GM23338 (cell line): ENCODE data around the gene AMPH. TPM values are rescaled to one million over a fixed set of nuclear protein-coding genes. Genes with fewer than 3 reads are reported as not detected.

Experiments
- ATAC-seq: fragments of 200-7000 bp; cut with Tn5 transposase; 3 replicates; pipeline ENCODE4 v1.9.1; 2020
- DNase-seq: peaks from one replicate; pipeline ENCODE4 v3.0.0-alpha.2; 2015; ENCODE audit warnings: low spot score
- H2AFZ ChIP-seq: fragments of 200-600 bp; sonication (generic); 2 replicates; pipeline ENCODE4 v1.8.0; 2016; ENCODE audit warnings: antibody characterized with exemption, mild to moderate bottlenecking, moderate library complexity
- H3F3A ChIP-seq: fragments of 200-600 bp; sonication (generic); replicated peaks from 2 replicates; pipeline ENCODE4 v1.8.0; 2017; ENCODE audit warnings: antibody characterized with exemption, mixed run types, low read depth
- H3K27ac ChIP-seq: fragments of 200-600 bp; sonication (generic); 2 replicates; pipeline ENCODE4 v1.6.1; 2016; ENCODE audit warnings: low read depth
- H3K27me3 ChIP-seq: fragments of 200-600 bp; sonication (generic); 2 replicates; pipeline ENCODE4 v1.8.0; 2016; ENCODE audit warnings: mild to moderate bottlenecking, mixed run types, moderate library complexity; ENCODE audit not compliant: insufficient read depth
- H3K36me3 ChIP-seq: fragments of 200-600 bp; sonication (generic); 2 replicates; pipeline ENCODE4 v1.8.0; 2016; ENCODE audit warnings: mild to moderate bottlenecking; ENCODE audit not compliant: insufficient read depth
- H3K4me1 ChIP-seq: fragments of 200-600 bp; sonication (generic); 2 replicates; pipeline ENCODE4 v1.8.0; 2016; ENCODE audit warnings: mild to moderate bottlenecking, moderate library complexity; ENCODE audit not compliant: insufficient read depth
- H3K4me2 ChIP-seq: fragments of 200-600 bp; sonication (generic); 2 replicates; pipeline ENCODE4 v1.7.1; 2017; ENCODE audit warnings: mixed run types
- H3K4me3 ChIP-seq: fragments of 200-600 bp; sonication (generic); 2 replicates; pipeline ENCODE4 v1.6.1; 2016; ENCODE audit warnings: mixed run types
- H3K79me2 ChIP-seq: fragments of 200-600 bp; sonication (generic); replicated peaks from 2 replicates; pipeline ENCODE4 v1.8.0; 2017; ENCODE audit warnings: mild to moderate bottlenecking; ENCODE audit not compliant: insufficient read depth
- H3K9me2 ChIP-seq: fragments of 200-600 bp; sonication (generic); 2 replicates; pipeline ENCODE4 v1.8.0; 2017; ENCODE audit not compliant: insufficient read depth
- H4K20me1 ChIP-seq: fragments of 200-600 bp; sonication (generic); replicated peaks from 2 replicates; pipeline ENCODE4 v1.8.0; 2017; ENCODE audit warnings: mild to moderate bottlenecking; ENCODE audit not compliant: insufficient read depth
- H3K27ac Mint-ChIP-seq: 2 replicates; pipeline ENCODE4 v1.8.0; 2020; ENCODE audit warnings: inconsistent platforms, mild to moderate bottlenecking, moderate library complexity, mixed read lengths
- H3K27me3 Mint-ChIP-seq: 3 replicates; pipeline ENCODE4 v1.8.0; 2022; ENCODE audit warnings: low read depth, mild to moderate bottlenecking, moderate library complexity, mixed read lengths, inconsistent platforms; ENCODE audit not compliant: insufficient read depth, poor library complexity
- H3K36me3 Mint-ChIP-seq: 3 replicates; pipeline ENCODE4 v1.8.0; 2021; ENCODE audit warnings: low read depth, mild to moderate bottlenecking, inconsistent platforms, moderate library complexity, mixed read lengths
- H3K4me1 Mint-ChIP-seq: 3 replicates; pipeline ENCODE4 v1.8.0; 2020; ENCODE audit warnings: mild to moderate bottlenecking, inconsistent platforms, mixed read lengths
- H3K4me3 Mint-ChIP-seq: 3 replicates; pipeline ENCODE4 v1.8.0; 2021; ENCODE audit warnings: moderate library complexity, mild to moderate bottlenecking, inconsistent platforms, mixed read lengths
- H3K9me3 Mint-ChIP-seq: 3 replicates; pipeline ENCODE4 v1.8.0; 2020; ENCODE audit warnings: moderate library complexity, mild to moderate bottlenecking, inconsistent platforms, mixed read lengths
- EZH2phosphoT487 ChIP-seq: fragments of 200-600 bp; sonication (generic); IDR thresholded peaks from one replicate; pipeline ENCODE4 v1.8.1; 2018; ENCODE audit warnings: antibody characterized with exemption; ENCODE audit not compliant: unreplicated experiment
- NANOG ChIP-seq: IDR thresholded peaks from 2 replicates; pipeline ENCODE4 v1.6.1; 2016; ENCODE audit warnings: antibody characterized with exemption, borderline replicate concordance
- POLR2AphosphoS5 ChIP-seq: IDR thresholded peaks from 2 replicates; pipeline ENCODE4 v1.6.1; 2016; ENCODE audit warnings: antibody characterized with exemption, low read depth
- STAT1 ChIP-seq: IDR thresholded peaks from one replicate; pipeline ENCODE4 v1.6.1; 2016; ENCODE audit warnings: antibody characterized with exemption; ENCODE audit not compliant: unreplicated experiment
- ZNF114 ChIP-seq: fragments of 250-450 bp; sonication (Bioruptor Pico); IDR thresholded peaks from 2 replicates; pipeline ENCODE4 v1.5.0; 2020; ENCODE audit warnings: mild to moderate bottlenecking, moderate library complexity
- polyA plus RNA-seq: library from polyadenylated mRNA; unstranded; fragments of >200 nt; fragmentation: Nextera tagmentation; extraction: Ambion mirVana; gene quantifications from 2 replicates; pipeline ENCODE4 v1.2.1, GENCODE V29; 2016
- total RNA-seq: library from RNA; depleted of rRNA; stranded (reverse); fragments of >200 nt; shearing (Covaris generic); gene quantifications from 2 replicates; pipeline ENCODE4 v1.2.3, GENCODE V29; 2014
- TF ChIP-seq, protein P1 (sequence below), 2 experiments: fragments of 200-600 bp in 1 of 2; sonication (generic) in 1 of 2; conservative IDR thresholded peaks; 2 replicates each; pipeline versions ENCODE4 v1.5.1 to v1.6.1; 2016 to 2017; ENCODE audit warnings: antibody characterized with exemption in 2 of 2, low read depth in 2 of 2, mild to moderate bottlenecking in 2 of 2, moderate library complexity in 1 of 2
- TF ChIP-seq, protein P2 (sequence below): fragments of 250-450 bp; sonication (Bioruptor Pico); IDR thresholded peaks from 2 replicates; pipeline ENCODE4 v1.5.0; 2020; ENCODE audit warnings: mild to moderate bottlenecking, moderate library complexity
- TF ChIP-seq, protein P3 (sequence below): IDR thresholded peaks from one replicate; pipeline ENCODE4 v1.6.1; 2018; ENCODE audit warnings: antibody characterized with exemption; ENCODE audit not compliant: unreplicated experiment

AMPH gene
- total and polyA plus RNA-seq, 2 experiments from 2014 or later = 4.8 to 10.2 TPM

DNA sequence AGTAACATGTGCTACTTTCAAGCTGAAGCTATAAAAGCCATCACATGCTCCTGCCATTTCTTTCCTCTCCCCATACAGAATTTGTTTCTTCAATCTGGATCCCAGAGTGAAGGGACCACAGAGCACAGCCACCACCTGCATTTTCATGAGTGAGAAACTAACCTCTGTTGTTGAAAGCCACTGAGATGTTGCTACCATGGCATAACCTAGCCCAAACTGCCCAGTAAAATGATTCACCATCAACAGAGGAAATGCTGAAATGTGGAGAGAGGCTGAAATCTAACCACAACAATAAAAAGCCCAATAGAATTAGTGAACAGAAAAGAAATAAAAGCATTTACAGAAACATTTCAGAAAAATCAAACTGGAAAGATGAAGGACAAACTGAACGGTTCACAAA lies 125.2 kb downstream of the AMPH start:
- no peak overlapping the region for H3K27ac Mint-ChIP-seq
- Histone ChIP-seq H3K4me2 (no peak overlapping the region), H4K20me1 (no peaks in the 10 kb centered on the region), H3K36me3 (no peaks in the 10 kb centered on the region), H2AFZ (no peak overlapping the region), H3K9me2 (0 out of 2 replicates have a peak, but pooled peaks cover 10% of the 10 kb centered on the region), H3K79me2 (no peaks in the 10 kb centered on the region), H3K4me3 (no peak overlapping the region), H3F3A (no peaks in the 10 kb centered on the region), H3K4me1 (no peaks in the 10 kb centered on the region), H3K27ac (no peak overlapping the region), H3K27me3 (no peaks in the 10 kb centered on the region)
- no peaks in the 10 kb centered on the region for H3K4me1 Mint-ChIP-seq
- no peaks in the 10 kb centered on the region for H3K36me3 Mint-ChIP-seq
- no peaks in the 10 kb centered on the region for H3K27me3 Mint-ChIP-seq
- H3K9me3 Mint-ChIP-seq = no peaks in the 10 kb centered on the region
- ATAC-seq (no peak), DNase-seq (no peak)
- TF ChIP-seq, protein P1, sequence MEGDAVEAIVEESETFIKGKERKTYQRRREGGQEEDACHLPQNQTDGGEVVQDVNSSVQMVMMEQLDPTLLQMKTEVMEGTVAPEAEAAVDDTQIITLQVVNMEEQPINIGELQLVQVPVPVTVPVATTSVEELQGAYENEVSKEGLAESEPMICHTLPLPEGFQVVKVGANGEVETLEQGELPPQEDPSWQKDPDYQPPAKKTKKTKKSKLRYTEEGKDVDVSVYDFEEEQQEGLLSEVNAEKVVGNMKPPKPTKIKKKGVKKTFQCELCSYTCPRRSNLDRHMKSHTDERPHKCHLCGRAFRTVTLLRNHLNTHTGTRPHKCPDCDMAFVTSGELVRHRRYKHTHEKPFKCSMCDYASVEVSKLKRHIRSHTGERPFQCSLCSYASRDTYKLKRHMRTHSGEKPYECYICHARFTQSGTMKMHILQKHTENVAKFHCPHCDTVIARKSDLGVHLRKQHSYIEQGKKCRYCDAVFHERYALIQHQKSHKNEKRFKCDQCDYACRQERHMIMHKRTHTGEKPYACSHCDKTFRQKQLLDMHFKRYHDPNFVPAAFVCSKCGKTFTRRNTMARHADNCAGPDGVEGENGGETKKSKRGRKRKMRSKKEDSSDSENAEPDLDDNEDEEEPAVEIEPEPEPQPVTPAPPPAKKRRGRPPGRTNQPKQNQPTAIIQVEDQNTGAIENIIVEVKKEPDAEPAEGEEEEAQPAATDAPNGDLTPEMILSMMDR (conservative IDR thresholded peaks at IDR 0.05; ENCODE audit: low read depth in 2 of 2) = no peak
- TF ChIP-seq, protein P2, sequence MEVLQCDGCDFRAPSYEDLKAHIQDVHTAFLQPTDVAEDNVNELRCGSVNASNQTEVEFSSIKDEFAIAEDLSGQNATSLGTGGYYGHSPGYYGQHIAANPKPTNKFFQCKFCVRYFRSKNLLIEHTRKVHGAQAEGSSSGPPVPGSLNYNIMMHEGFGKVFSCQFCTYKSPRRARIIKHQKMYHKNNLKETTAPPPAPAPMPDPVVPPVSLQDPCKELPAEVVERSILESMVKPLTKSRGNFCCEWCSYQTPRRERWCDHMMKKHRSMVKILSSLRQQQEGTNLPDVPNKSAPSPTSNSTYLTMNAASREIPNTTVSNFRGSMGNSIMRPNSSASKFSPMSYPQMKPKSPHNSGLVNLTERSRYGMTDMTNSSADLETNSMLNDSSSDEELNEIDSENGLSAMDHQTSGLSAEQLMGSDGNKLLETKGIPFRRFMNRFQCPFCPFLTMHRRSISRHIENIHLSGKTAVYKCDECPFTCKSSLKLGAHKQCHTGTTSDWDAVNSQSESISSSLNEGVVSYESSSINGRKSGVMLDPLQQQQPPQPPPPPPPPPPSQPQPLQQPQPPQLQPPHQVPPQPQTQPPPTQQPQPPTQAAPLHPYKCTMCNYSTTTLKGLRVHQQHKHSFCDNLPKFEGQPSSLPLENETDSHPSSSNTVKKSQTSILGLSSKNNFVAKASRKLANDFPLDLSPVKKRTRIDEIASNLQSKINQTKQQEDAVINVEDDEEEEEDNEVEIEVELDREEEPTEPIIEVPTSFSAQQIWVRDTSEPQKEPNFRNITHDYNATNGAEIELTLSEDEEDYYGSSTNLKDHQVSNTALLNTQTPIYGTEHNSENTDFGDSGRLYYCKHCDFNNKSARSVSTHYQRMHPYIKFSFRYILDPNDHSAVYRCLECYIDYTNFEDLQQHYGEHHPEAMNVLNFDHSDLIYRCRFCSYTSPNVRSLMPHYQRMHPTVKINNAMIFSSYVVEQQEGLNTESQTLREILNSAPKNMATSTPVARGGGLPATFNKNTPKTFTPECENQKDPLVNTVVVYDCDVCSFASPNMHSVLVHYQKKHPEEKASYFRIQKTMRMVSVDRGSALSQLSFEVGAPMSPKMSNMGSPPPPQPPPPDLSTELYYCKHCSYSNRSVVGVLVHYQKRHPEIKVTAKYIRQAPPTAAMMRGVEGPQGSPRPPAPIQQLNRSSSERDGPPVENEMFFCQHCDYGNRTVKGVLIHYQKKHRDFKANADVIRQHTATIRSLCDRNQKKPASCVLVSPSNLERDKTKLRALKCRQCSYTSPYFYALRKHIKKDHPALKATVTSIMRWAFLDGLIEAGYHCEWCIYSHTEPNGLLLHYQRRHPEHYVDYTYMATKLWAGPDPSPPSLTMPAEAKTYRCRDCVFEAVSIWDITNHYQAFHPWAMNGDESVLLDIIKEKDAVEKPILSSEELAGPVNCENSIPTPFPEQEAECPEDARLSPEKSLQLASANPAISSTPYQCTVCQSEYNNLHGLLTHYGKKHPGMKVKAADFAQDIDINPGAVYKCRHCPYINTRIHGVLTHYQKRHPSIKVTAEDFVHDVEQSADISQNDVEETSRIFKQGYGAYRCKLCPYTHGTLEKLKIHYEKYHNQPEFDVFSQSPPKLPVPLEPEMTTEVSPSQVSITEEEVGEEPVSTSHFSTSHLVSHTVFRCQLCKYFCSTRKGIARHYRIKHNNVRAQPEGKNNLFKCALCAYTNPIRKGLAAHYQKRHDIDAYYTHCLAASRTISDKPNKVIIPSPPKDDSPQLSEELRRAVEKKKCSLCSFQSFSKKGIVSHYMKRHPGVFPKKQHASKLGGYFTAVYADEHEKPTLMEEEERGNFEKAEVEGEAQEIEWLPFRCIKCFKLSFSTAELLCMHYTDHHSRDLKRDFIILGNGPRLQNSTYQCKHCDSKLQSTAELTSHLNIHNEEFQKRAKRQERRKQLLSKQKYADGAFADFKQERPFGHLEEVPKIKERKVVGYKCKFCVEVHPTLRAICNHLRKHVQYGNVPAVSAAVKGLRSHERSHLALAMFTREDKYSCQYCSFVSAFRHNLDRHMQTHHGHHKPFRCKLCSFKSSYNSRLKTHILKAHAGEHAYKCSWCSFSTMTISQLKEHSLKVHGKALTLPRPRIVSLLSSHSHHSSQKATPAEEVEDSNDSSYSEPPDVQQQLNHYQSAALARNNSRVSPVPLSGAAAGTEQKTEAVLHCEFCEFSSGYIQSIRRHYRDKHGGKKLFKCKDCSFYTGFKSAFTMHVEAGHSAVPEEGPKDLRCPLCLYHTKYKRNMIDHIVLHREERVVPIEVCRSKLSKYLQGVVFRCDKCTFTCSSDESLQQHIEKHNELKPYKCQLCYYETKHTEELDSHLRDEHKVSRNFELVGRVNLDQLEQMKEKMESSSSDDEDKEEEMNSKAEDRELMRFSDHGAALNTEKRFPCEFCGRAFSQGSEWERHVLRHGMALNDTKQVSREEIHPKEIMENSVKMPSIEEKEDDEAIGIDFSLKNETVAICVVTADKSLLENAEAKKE (CRISPR knock-in tag) = no peak
- TF ChIP-seq EZH2phosphoT487 = no peak
- TF ChIP-seq STAT1 = no peak
- H3K4me3 Mint-ChIP-seq = no peak overlapping the region

DNA sequence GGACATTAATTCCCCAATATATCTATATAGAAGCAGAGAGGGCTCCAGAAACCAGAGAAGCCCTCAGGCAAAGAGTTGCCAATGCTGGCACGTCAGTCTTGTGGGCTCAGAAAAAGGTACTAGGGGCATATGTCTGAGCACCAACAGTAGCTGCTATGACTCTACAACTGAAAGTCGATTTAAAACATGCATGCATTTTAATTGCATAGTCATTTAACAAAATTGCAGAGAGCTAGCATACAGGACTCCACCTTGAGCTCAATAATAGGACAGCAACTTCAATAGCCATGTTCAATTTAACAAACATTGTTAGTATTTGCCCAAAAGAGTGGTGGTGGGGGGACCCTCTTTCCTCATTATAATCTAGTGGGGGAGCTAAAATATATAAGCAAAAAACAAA lies 126.5 kb downstream of the AMPH start:
- Histone ChIP-seq H3K27ac (no peak overlapping the region), H3K36me3 (no peaks in the 10 kb centered on the region), H4K20me1 (no peaks in the 10 kb centered on the region), H3K4me3 (no peak overlapping the region), H3K27me3 (no peaks in the 10 kb centered on the region), H2AFZ (no peak overlapping the region), H3K79me2 (no peaks in the 10 kb centered on the region), H3K4me1 (no peaks in the 10 kb centered on the region), H3K4me2 (no peak overlapping the region), H3F3A (no peaks in the 10 kb centered on the region), H3K9me2 (0 out of 2 replicates have a peak, but pooled peaks cover 10% of the 10 kb centered on the region)
- no peak overlapping the region for H3K4me3 Mint-ChIP-seq
- H3K9me3 Mint-ChIP-seq = no peaks in the 10 kb centered on the region
- H3K4me1 Mint-ChIP-seq = no peaks in the 10 kb centered on the region
- H3K27me3 Mint-ChIP-seq = no peaks in the 10 kb centered on the region
- no peak for DNase-seq
- no peak for ATAC-seq
- H3K27ac Mint-ChIP-seq = no peak overlapping the region
- no peaks in the 10 kb centered on the region for H3K36me3 Mint-ChIP-seq
- TF ChIP-seq ZNF114 (no peak), POLR2AphosphoS5 (no peak), EZH2phosphoT487 (no peak), STAT1 (no peak), NANOG (no peak)
- TF ChIP-seq, protein P1 (conservative IDR thresholded peaks at IDR 0.05; ENCODE audit: low read depth in 2 of 2) = no peak
- TF ChIP-seq, protein P3, sequence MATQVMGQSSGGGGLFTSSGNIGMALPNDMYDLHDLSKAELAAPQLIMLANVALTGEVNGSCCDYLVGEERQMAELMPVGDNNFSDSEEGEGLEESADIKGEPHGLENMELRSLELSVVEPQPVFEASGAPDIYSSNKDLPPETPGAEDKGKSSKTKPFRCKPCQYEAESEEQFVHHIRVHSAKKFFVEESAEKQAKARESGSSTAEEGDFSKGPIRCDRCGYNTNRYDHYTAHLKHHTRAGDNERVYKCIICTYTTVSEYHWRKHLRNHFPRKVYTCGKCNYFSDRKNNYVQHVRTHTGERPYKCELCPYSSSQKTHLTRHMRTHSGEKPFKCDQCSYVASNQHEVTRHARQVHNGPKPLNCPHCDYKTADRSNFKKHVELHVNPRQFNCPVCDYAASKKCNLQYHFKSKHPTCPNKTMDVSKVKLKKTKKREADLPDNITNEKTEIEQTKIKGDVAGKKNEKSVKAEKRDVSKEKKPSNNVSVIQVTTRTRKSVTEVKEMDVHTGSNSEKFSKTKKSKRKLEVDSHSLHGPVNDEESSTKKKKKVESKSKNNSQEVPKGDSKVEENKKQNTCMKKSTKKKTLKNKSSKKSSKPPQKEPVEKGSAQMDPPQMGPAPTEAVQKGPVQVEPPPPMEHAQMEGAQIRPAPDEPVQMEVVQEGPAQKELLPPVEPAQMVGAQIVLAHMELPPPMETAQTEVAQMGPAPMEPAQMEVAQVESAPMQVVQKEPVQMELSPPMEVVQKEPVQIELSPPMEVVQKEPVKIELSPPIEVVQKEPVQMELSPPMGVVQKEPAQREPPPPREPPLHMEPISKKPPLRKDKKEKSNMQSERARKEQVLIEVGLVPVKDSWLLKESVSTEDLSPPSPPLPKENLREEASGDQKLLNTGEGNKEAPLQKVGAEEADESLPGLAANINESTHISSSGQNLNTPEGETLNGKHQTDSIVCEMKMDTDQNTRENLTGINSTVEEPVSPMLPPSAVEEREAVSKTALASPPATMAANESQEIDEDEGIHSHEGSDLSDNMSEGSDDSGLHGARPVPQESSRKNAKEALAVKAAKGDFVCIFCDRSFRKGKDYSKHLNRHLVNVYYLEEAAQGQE = no peak
